Smooth muscle cell (in vitro differentiated cells): ENCODE results near the gene PLA2G4A. TPM values are rescaled to one million over a fixed set of nuclear protein-coding genes. Genes with fewer than 3 reads are reported as not detected.

Experiments
- DNase-seq: peaks from one replicate; lab custom pipeline; 2025; ENCODE audit not compliant: unreplicated experiment; lab: John Stamatoyannopoulos, UW
- H2AFZ ChIP-seq: fragments of 200-600 bp; sonication (generic); 2 replicates; pipeline ENCODE4 v1.6.0; 2016; ENCODE audit warnings: antibody characterized with exemption, low read depth, mild to moderate bottlenecking
- H3F3A ChIP-seq: fragments of 200-600 bp; sonication (generic); 2 replicates; pipeline ENCODE4 v1.6.0; 2017; ENCODE audit warnings: antibody characterized with exemption, low read depth
- H3K27ac ChIP-seq: fragments of 200-600 bp; sonication (generic); 2 replicates; pipeline ENCODE4 v1.5.1; 2016; ENCODE audit warnings: low read depth, mild to moderate bottlenecking
- H3K27me3 ChIP-seq: fragments of 200-600 bp; sonication (generic); 2 replicates; pipeline ENCODE4 v1.6.1; 2016; ENCODE audit warnings: low read depth, mild to moderate bottlenecking
- H3K36me3 ChIP-seq: fragments of 200-600 bp; sonication (generic); 2 replicates; pipeline ENCODE4 v1.5.1; 2016; ENCODE audit warnings: low read depth
- H3K4me1 ChIP-seq: fragments of 200-600 bp; sonication (generic); 2 replicates; pipeline ENCODE4 v1.5.1; 2016; ENCODE audit warnings: low read depth
- H3K4me2 ChIP-seq: fragments of 200-600 bp; sonication (generic); 2 replicates; pipeline ENCODE4 v1.6.0; 2016; ENCODE audit warnings: mild to moderate bottlenecking
- H3K4me3 ChIP-seq: fragments of 200-600 bp; sonication (generic); 2 replicates; pipeline ENCODE4 v1.5.1; 2016; ENCODE audit warnings: mild to moderate bottlenecking
- H3K79me2 ChIP-seq: fragments of 200-600 bp; sonication (generic); 2 replicates; pipeline ENCODE4 v1.6.0; 2016; ENCODE audit warnings: low read depth, mild to moderate bottlenecking
- H3K9ac ChIP-seq: fragments of 200-600 bp; sonication (generic); 2 replicates; pipeline ENCODE4 v1.6.0; 2016; ENCODE audit warnings: low read depth
- H3K9me3 ChIP-seq: fragments of 200-600 bp; sonication (generic); replicated peaks from 2 replicates; pipeline ENCODE4 v1.5.1; 2016; ENCODE audit warnings: low read depth
- H4K20me1 ChIP-seq: fragments of 200-600 bp; sonication (generic); 2 replicates; pipeline ENCODE4 v1.6.0; 2016; ENCODE audit warnings: low read depth
- WGBS: methylation state at CpG from one replicate; pipeline ENCODE4 v1.1.7; 2016; ENCODE audit warnings: low lambda C conversion rate; 5-methylcytosine and 5-hydroxymethylcytosine counted together
- polyA plus RNA-seq: library from polyadenylated mRNA; unstranded; fragments of >200 nt; fragmentation: Nextera tagmentation; extraction: Ambion mirVana; gene quantifications from 2 replicates; pipeline ENCODE4 v1.2.1, GENCODE V29; 2016
- total RNA-seq: library from RNA; depleted of rRNA; stranded (reverse); fragments of >200 nt; gene quantifications from 2 replicates; pipeline ENCODE4 v1.2.3, GENCODE V29; 2014
- TF ChIP-seq, protein P1 (sequence below): fragments of 200-600 bp; sonication (generic); IDR thresholded peaks from 2 replicates; pipeline ENCODE4 v1.5.1; 2017; ENCODE audit warnings: borderline replicate concordance, mild to moderate bottlenecking, antibody characterized with exemption; ENCODE audit not compliant: insufficient read depth, poor library complexity, severe bottlenecking

The PLA2G4A gene
- total and polyA plus RNA-seq, 2 experiments from 2014 or later = 3.3 to 7.8 TPM

DNA sequence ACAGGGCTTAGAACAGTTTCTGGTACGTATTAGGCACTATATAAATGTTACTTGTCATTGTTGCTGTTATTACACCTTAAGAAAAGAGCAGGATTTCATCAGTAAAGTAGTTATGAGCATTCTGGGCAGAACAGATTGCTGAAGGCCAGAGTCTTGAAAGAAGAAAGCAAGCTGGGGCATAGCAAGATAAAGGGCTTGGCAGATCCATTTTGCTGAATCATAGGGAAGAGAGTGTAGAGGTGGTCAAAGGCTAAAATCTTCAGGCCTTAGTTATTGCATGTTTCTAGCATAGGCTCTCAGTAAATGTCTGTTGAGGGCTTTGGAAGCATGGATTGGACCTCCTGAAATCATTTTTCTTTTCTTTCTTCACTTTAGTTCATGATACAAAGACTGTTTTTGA, 67.5 kb downstream of the PLA2G4A start:
- Histone ChIP-seq H2AFZ (peak overlapping the region; percentile 19), H4K20me1 (no peaks in the 10 kb centered on the region), H3K27ac (peak overlapping the region; percentile 45)

DNA sequence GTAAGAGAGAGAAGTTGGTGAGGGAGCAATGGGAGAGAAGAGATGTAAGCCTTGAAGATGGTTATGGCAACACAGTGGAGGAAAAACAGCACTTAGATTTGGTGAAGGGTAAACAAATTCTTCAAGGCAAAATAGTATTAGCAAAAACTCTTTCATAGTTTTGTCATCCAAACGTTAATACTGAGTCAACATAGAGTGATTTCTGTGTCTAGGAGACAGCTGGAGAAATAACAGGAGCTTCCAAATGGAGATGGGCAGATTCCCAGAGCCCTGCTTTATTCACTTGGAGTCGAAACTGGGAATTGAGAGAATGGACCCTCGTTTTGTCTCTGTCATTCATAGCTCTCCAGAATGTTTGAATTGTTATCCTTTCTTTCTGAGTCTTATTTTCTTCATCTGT, 68.3 kb downstream of the PLA2G4A start:
- Histone ChIP-seq H3K9me3 (no peaks in the 10 kb centered on the region), H3K9ac (no peak overlapping the region), H3K79me2 (no peaks in the 10 kb centered on the region), H2AFZ (peak overlapping the region; percentile 19), H3K36me3 (no peaks in the 10 kb centered on the region), H4K20me1 (no peaks in the 10 kb centered on the region), H3K27me3 (no peaks in the 10 kb centered on the region), H3K4me2 (peak overlapping the region; percentile 57), H3K4me1 (peaks cover 9% of the 10 kb centered on the region), H3K27ac (peak overlapping the region; percentile 45), H3K4me3 (no peak overlapping the region), H3F3A (peaks cover 8% of the 10 kb centered on the region)
- TF ChIP-seq, protein P1, sequence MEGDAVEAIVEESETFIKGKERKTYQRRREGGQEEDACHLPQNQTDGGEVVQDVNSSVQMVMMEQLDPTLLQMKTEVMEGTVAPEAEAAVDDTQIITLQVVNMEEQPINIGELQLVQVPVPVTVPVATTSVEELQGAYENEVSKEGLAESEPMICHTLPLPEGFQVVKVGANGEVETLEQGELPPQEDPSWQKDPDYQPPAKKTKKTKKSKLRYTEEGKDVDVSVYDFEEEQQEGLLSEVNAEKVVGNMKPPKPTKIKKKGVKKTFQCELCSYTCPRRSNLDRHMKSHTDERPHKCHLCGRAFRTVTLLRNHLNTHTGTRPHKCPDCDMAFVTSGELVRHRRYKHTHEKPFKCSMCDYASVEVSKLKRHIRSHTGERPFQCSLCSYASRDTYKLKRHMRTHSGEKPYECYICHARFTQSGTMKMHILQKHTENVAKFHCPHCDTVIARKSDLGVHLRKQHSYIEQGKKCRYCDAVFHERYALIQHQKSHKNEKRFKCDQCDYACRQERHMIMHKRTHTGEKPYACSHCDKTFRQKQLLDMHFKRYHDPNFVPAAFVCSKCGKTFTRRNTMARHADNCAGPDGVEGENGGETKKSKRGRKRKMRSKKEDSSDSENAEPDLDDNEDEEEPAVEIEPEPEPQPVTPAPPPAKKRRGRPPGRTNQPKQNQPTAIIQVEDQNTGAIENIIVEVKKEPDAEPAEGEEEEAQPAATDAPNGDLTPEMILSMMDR = no peak
- DNase-seq = no peak
- 48% methylated on average over 3 of the region's 3 CpGs for whole genome bisulfite sequencing

More for the DNA sequence above, 67.5 kb downstream of the PLA2G4A start:
- Histone ChIP-seq H3K9me3 (no peaks in the 10 kb centered on the region), H3K4me2 (peak overlapping the region; percentile 57), H3F3A (peaks cover 8% of the 10 kb centered on the region), H3K27me3 (no peaks in the 10 kb centered on the region), H3K36me3 (no peaks in the 10 kb centered on the region), H3K4me1 (peaks cover 9% of the 10 kb centered on the region), H3K79me2 (no peaks in the 10 kb centered on the region), H3K9ac (no peak overlapping the region), H3K4me3 (no peak overlapping the region)
- TF ChIP-seq, protein P1 = no peak
- WGBS = 44% methylated on average over 1 of the region's 1 CpG
- DNase-seq = no peak

DNA sequence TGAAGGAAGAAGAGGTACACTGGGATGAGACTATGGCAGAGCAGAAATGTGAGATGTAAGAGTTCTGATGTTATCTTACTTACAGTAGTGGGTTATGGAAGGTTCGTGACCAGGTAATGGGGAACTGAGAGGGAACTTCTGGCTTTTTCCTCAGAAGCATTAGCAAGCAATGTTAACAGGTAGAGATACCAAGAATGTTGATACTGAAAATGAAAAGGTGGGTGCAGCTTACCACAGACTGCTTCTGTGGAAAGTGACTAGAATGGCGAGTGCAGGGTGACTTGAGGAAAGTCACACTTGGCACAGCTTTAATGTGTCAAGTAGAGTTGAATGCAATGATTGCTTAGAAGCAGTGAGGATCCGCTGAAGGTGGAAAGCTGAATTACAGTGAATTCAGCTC, 70.8 kb downstream of the PLA2G4A start:
- TF ChIP-seq, protein P1 = no peak
- Histone ChIP-seq H4K20me1 (no peaks in the 10 kb centered on the region), H3K4me1 (peaks cover 9% of the 10 kb centered on the region), H3K9me3 (no peaks in the 10 kb centered on the region), H3K27ac (no peak overlapping the region), H3K79me2 (no peaks in the 10 kb centered on the region), H3F3A (peaks cover 8% of the 10 kb centered on the region), H2AFZ (no peak overlapping the region), H3K4me2 (no peak overlapping the region), H3K36me3 (no peaks in the 10 kb centered on the region), H3K9ac (no peak overlapping the region), H3K27me3 (no peaks in the 10 kb centered on the region), H3K4me3 (no peak overlapping the region)
- WGBS = 92% methylated on average over 3 of the region's 3 CpGs
- DNase-seq = no peak

DNA sequence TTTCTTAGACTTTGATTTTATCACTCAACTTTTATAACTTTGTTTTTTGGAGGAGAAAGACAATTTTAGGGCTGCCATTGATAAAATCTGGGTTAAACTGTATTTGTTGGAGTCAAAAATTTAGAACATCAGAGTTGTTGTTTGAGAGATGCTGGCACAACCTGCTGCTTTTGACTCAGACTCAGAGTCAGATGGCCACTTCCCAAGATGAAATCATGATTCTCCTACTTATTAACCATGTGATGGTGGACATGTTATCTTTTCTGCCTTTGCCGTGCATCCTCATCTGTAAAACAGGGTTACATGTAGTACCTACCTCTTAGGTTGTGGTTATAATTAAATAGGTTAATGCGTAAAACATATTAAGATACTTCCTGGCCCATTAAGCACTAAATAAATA, 71.2 kb downstream of the PLA2G4A start:
- Histone ChIP-seq H3K79me2 (no peaks in the 10 kb centered on the region), H3K9ac (no peak overlapping the region), H3F3A (peaks cover 8% of the 10 kb centered on the region), H3K4me1 (peaks cover 9% of the 10 kb centered on the region), H2AFZ (no peak overlapping the region), H3K27ac (no peak overlapping the region), H3K9me3 (no peaks in the 10 kb centered on the region), H3K4me3 (no peak overlapping the region), H4K20me1 (no peaks in the 10 kb centered on the region), H3K27me3 (no peaks in the 10 kb centered on the region), H3K36me3 (no peaks in the 10 kb centered on the region), H3K4me2 (no peak overlapping the region)
- no peak for DNase-seq
- 96% methylated on average over 2 of the region's 2 CpGs for WGBS
- TF ChIP-seq, protein P1 = no peak
